ENCODE data around the gene NAGA.

Gene NAGA

GRCh38 chr22:42035256-42035655 is 35.4 kb downstream of the NAGA start:
- no peak for DNase-seq

GRCh38 chr22:42033263-42034181 is 37.1 kb downstream of the NAGA start:
- DNase-seq, result no peak

- no peak for DNase-seq
These were observed 43.9 kb downstream of the NAGA start for GRCh38 chr22:42026705-42027104.

- DNase-seq, result no peak
These were observed 45.2 kb downstream of the NAGA start for GRCh38 chr22:42025421-42025820.

GRCh38 chr22:42022162-42022847 is 48.3 kb downstream of the NAGA start:
- DNase-seq, result no peak

GRCh38 chr22:42021571-42021970 is 49.0 kb downstream of the NAGA start:
- DNase-seq, result no peak

- no peak for DNase-seq
These were observed 52.4 kb downstream of the NAGA start for GRCh38 chr22:42018224-42018623.

GRCh38 chr22:42016111-42016510 is 54.5 kb downstream of the NAGA start:
- no peak for DNase-seq

GRCh38 chr22:42013385-42013784 is 57.2 kb downstream of the NAGA start:
- no peak for DNase-seq

- no peak for DNase-seq
These were observed 59.8 kb downstream of the NAGA start for GRCh38 chr22:42010778-42011177.
